Activated naive CD4-positive, alpha-beta T cell treated with anti-CD3 and anti-CD28 coated beads for 36 hours (primary cell): Measurements from ENCODE around the gene IER3. TPM values are rescaled to one million over a fixed set of nuclear protein-coding genes. Genes with fewer than 3 reads are reported as not detected.

Experiments used
- CTCF ChIA-PET: fragments of 350-600 bp; sonication (Branson Sonifier 250); formaldehyde crosslinking; loops from one replicate; lab custom pipeline; 2021; ENCODE audit warnings: antibody characterized with exemption; lab: Charles Lee
- DNase-seq: peaks from one replicate; pipeline ENCODE4 v3.0.0-alpha.2; 2020
- H3K27ac Mint-ChIP-seq: one replicate; pipeline ENCODE4 v1.8.0; 2021; ENCODE audit warnings: mild to moderate bottlenecking, mixed read lengths
- H3K27me3 Mint-ChIP-seq: one replicate; pipeline ENCODE4 v1.8.0; 2021; ENCODE audit warnings: low read depth, mixed read lengths
- H3K36me3 Mint-ChIP-seq: one replicate; pipeline ENCODE4 v1.8.0; 2021; ENCODE audit warnings: low read depth, mixed read lengths
- H3K4me1 Mint-ChIP-seq: one replicate; pipeline ENCODE4 v1.8.0; 2021; ENCODE audit warnings: low read depth, mixed read lengths
- H3K4me3 Mint-ChIP-seq: one replicate; pipeline ENCODE4 v1.8.0; 2021; ENCODE audit warnings: mild to moderate bottlenecking, moderate library complexity, mixed read lengths
- H3K9me3 Mint-ChIP-seq: one replicate; pipeline ENCODE4 v1.8.0; 2021; ENCODE audit warnings: mixed read lengths
- intact Hi-C: fragments of 100-400 bp; cut with micrococcal nuclease; formaldehyde crosslinking; loops from one replicate; pipeline ENCODE4 v1.15.1; 2023
- total RNA-seq, 2 experiments: library from RNA; stranded (reverse); gene quantifications; one replicate each; pipeline ENCODE4 v1.2.3, GENCODE V29; 2021

The IER3 gene
- total RNA-seq, 2 experiments from 2014 or later: 32.2 to 34.0 TPM

DNA sequence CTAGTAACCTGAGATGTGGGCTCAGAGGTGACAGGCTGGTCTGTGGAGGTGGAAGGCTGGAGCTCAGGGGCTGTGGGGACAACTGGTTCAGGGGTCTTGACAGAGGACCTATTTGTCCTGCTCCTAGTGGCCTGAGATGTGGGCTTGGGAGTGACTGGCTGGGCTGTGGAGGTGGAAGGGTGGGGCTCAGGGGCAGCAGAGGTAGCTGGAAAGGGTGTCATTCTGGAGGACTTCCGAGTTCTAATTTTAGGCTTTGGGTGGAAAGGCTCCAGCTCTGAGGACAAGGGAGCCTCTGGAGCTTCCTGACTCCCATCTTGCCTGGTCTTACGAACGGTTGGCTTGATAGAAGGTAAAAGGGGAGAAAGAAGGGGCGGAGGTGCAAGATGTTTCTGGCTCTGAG is 38.7 kb downstream of the IER3 start:
- intact Hi-C loops: no loop called here
- CTCF ChIA-PET: interaction anchor here (0.6 to 1.9 kb wide), 3 partner anchors 18 to 30 kb away, joined by 3 to 4 read pairs (median 3); no protein-coding TSS in a partner anchor
- H3K9me3 Mint-ChIP-seq: no peaks in the 10 kb centered on the region
- no peak for DNase-seq
- peaks cover 51% of the 10 kb centered on the region for H3K36me3 Mint-ChIP-seq
- H3K27me3 Mint-ChIP-seq: no peaks in the 10 kb centered on the region
- no peak overlapping the region for H3K27ac Mint-ChIP-seq
- H3K4me3 Mint-ChIP-seq: no peak overlapping the region
- H3K4me1 Mint-ChIP-seq: no peaks in the 10 kb centered on the region

DNA sequence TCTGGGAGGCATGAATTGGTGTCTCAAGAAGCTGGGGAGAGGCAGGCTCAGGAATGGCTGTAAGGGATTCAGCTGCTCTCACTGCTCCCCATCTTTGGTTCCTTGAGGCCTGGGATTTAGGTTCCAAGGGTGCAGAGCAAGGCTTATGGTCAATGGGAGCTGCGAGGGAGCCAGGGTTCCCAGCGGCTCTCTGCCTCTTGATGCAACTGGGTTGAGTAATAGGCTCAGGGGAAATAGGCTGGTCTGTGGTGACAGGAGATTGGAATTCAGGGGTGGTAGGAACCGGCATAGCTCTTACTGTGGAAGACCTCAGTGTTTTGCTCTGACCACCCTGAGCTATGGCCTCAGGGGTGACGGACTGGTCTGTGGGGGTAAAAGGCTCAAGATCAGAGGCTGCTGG is 40.5 kb downstream of the IER3 start:
- no peaks in the 10 kb centered on the region for H3K9me3 Mint-ChIP-seq
- peaks cover 50% of the 10 kb centered on the region for H3K36me3 Mint-ChIP-seq
- intact Hi-C loops: no loop called here
- no peak for DNase-seq
- no peaks in the 10 kb centered on the region for H3K4me1 Mint-ChIP-seq
- no peaks in the 10 kb centered on the region for H3K27me3 Mint-ChIP-seq
- CTCF ChIA-PET: interaction anchor here (1.9 kb wide), 1 partner anchor 16 kb away, joined by 4 read pairs; no protein-coding TSS in a partner anchor
- H3K4me3 Mint-ChIP-seq: no peak overlapping the region
- H3K27ac Mint-ChIP-seq: no peak overlapping the region

DNA sequence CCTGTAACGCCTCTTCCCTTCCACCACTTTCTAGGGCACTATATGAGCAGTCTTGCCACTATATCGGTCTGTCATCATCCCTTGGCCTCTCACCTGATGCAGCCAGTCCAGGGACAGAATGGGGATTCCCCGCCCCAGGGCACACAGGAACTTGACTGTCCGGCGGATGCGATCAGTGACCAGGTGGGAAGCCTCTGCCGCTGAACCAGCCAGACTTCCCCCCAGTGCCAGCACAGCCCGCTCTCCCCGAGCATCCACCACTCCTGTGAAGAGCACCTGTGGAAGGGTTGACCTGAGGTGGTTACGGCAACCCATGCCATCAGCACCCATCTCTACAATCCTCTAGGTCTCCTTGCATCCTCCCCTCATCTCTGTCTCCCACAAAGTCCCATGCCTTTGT is 41.3 kb downstream of the IER3 start:
- Mint-ChIP-seq H3K27me3 (no peaks in the 10 kb centered on the region), H3K4me1 (no peaks in the 10 kb centered on the region), H3K27ac (no peak overlapping the region), H3K9me3 (no peaks in the 10 kb centered on the region), H3K4me3 (no peak overlapping the region), H3K36me3 (peaks cover 46% of the 10 kb centered on the region)
- CTCF ChIA-PET: interaction anchor here (0.6 kb wide), 1 partner anchor 995 kb away, joined by 3 read pairs; no protein-coding TSS in a partner anchor
- intact Hi-C loops: no loop called here
- DNase-seq: no peak

DNA sequence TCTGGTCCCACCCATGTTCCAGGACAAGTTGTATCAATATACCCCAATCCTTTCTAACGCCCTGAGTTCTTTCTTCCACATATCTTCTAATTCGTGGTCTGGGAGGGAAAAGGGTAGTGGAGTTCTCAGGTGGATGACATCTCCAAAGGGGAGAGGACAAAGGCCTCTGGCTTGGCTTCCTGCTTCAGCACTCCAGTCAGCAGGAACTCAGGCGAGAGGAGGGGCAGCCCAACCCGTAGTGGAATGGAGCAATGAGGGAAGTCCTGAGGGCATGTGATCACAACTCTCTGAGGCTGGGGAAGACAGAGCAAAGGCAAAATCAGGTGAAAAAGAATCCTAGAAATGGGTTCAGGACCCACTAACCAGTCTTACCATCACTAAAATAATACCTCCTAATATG is 44.0 kb downstream of the IER3 start:
- CTCF ChIA-PET: interaction anchor here (0.7 kb wide), 1 partner anchor 322 kb away, joined by 4 read pairs; no protein-coding TSS in a partner anchor
- Mint-ChIP-seq H3K9me3 (no peaks in the 10 kb centered on the region), H3K27ac (no peak overlapping the region), H3K4me3 (no peak overlapping the region), H3K4me1 (peaks cover 4% of the 10 kb centered on the region), H3K27me3 (no peaks in the 10 kb centered on the region), H3K36me3 (peaks cover 34% of the 10 kb centered on the region)
- no peak for DNase-seq
- intact Hi-C loops: no loop called here

DNA sequence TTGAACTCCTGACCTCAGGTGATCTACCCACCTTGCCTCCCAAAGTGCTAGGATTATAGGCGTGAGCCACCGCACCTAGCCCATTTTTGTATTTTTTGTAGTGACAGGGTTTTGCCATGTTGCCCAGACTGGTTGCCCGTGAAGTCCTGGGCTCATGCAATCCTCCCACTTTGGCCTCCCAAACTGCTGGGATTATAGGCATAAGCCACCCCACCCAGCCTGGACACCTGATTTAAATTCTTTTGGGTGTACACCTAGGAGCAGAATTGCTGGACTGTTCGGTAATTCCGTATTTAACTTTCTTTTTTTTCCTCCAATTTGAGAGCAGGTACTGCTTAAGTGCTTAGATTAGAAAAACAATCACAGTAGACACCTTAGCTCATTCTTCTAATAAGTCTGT is 47.9 kb downstream of the IER3 start:
- no peak for DNase-seq
- Mint-ChIP-seq H3K36me3 (peaks cover 8% of the 10 kb centered on the region), H3K9me3 (no peaks in the 10 kb centered on the region), H3K27ac (no peak overlapping the region), H3K4me3 (no peak overlapping the region), H3K27me3 (no peaks in the 10 kb centered on the region), H3K4me1 (peaks cover 6% of the 10 kb centered on the region)
- intact Hi-C loops: no loop called here
- CTCF ChIA-PET: interaction anchor here (1.2 to 1.3 kb wide), 2 partner anchors 17 to 34 kb away, joined by 3 to 6 read pairs; no protein-coding TSS in a partner anchor

Other genes with a start within 250 kb of the IER3 start
- 10 to 100 TPM; 78.2 to 82.1 TPM for gene GNL1, start 188.1 kb downstream of the IER3 start, total RNA-seq
- gene PRR3, start 187.3 kb downstream of the IER3 start, total RNA-seq: 10 to 100 TPM; 21.7 to 22.0 TPM
- 10 to 100 TPM; 79.5 to 82.7 TPM for gene ABCF1, start 173.1 kb downstream of the IER3 start, total RNA-seq
- 10 to 100 TPM; 47.1 to 49.1 TPM for gene PPP1R10, start 127.3 kb downstream of the IER3 start, total RNA-seq
- gene MRPS18B, start 126.7 kb downstream of the IER3 start, total RNA-seq: 100 to 1,000 TPM; 118 to 120 TPM
- 1 to 10 TPM; 6.9 to 7.5 TPM for gene ATAT1, start 117.7 kb downstream of the IER3 start, total RNA-seq
- gene C6orf136, start 97.4 kb downstream of the IER3 start, total RNA-seq: 10 to 100 TPM; 33.6 TPM
- 10 to 100 TPM; 25.7 to 27.7 TPM for gene DHX16, start 71.5 kb downstream of the IER3 start, total RNA-seq
- gene PPP1R18, start 57.9 kb downstream of the IER3 start, total RNA-seq: 100 to 1,000 TPM; 112 to 115 TPM
- gene NRM, start 53.6 kb downstream of the IER3 start, total RNA-seq: 10 to 100 TPM; 31.0 to 32.0 TPM
- 10 to 100 TPM; 84.1 to 84.8 TPM for gene MDC1, start 27.3 kb downstream of the IER3 start, total RNA-seq
- gene TUBB, start 24.2 kb downstream of the IER3 start, total RNA-seq: 1,000 to 10,000 TPM; 1,781 to 1,838 TPM
- 100 to 1,000 TPM; 162 to 173 TPM for gene FLOT1, start 1.9 kb downstream of the IER3 start, total RNA-seq
- gene DDR1, start 140.0 kb upstream of the IER3 start, total RNA-seq: 10 to 100 TPM in 1 of 2 experiments, 1 to 10 TPM in 1; 9.5 to 10.1 TPM
- gene GTF2H4, start 163.7 kb upstream of the IER3 start, total RNA-seq: 10 to 100 TPM; 33.3 to 42.4 TPM
- 10 to 100 TPM; 78.1 to 82.8 TPM for gene VARS2, start 169.7 kb upstream of the IER3 start, total RNA-seq
- gene SFTA2, start 187.6 kb upstream of the IER3 start, total RNA-seq: not detected
- gene MUCL3, start 196.4 kb upstream of the IER3 start, total RNA-seq: not detected
- gene MUC21, start 239.2 kb upstream of the IER3 start, total RNA-seq: not detected